GM19238 (cell line): ENCODE data around the gene SLCO2B1.
"Not testable (repeated sequence)": the region's sequence is repeated elsewhere in the genome, so short reads cannot be mapped to it uniquely, and the experiment has no call there.

ENCODE experiments used
- DNase-seq: peaks from one replicate; pipeline ENCODE4 v3.0.0; 2011; ENCODE audit warnings: low spot score; ENCODE audit not compliant: insufficient read length

SLCO2B1 gene, protein sequence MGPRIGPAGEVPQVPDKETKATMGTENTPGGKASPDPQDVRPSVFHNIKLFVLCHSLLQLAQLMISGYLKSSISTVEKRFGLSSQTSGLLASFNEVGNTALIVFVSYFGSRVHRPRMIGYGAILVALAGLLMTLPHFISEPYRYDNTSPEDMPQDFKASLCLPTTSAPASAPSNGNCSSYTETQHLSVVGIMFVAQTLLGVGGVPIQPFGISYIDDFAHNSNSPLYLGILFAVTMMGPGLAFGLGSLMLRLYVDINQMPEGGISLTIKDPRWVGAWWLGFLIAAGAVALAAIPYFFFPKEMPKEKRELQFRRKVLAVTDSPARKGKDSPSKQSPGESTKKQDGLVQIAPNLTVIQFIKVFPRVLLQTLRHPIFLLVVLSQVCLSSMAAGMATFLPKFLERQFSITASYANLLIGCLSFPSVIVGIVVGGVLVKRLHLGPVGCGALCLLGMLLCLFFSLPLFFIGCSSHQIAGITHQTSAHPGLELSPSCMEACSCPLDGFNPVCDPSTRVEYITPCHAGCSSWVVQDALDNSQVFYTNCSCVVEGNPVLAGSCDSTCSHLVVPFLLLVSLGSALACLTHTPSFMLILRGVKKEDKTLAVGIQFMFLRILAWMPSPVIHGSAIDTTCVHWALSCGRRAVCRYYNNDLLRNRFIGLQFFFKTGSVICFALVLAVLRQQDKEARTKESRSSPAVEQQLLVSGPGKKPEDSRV

DNA sequence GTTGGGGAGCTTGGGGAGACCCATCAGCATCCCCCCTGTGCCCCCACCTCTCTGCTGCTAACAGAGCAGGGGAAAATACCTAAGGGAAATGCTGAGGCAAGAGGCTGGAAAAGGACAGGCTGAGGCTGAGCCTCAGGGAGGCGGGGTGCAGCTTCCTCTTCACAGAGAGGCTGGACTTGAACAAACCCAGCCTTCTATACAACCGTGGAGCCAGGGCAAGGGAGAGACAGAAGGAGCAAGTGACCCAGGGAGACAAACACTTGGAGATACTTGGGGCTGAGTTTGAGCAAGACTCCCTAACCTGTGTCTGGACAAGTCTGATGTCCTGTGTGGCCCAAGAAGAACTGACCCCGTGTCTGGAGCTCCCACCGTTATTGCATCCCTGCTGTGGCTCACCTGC is at the start of gene SLCO2B1:
SLCO2B1 (plus strand) TSS at position 229 of the 400 bp plus-strand sequence. CDS start 275 bp downstream, outside the sequence.
- DNase-seq: no peak

DNA sequence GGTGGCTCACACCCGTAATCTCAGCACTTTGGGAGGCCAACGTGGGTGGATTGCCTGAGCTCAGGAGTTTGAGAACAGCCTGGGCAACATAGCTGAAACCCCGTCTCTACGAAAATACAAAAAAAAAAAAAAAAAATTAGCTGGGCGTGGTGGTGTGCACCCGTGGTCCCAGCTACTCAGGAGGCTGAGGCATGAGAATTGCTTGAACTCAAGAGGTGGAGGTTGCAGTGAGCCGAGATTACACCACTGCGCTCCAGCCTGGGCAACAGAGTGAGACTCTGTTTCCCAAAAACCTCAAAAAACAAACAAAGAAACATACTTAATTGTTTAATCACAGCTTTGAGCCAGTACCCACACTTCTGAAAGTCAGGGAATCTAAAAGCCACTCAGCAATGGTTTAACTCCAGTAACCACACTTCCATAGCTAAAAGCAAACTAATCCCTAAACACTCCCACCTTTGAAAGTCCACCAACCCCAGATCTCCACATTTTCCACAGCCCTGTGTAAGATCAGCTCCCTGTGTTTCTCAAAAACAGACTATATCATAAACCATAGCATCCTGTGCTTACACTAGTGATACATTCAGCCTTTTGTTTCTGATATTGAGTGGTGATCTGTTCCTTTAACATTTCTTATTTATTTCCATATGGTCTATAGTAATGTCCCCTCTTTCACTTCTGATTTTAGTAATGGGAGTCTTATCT is 49.3 kb upstream of the SLCO2B1 start:
- DNase-seq: no peak

DNA sequence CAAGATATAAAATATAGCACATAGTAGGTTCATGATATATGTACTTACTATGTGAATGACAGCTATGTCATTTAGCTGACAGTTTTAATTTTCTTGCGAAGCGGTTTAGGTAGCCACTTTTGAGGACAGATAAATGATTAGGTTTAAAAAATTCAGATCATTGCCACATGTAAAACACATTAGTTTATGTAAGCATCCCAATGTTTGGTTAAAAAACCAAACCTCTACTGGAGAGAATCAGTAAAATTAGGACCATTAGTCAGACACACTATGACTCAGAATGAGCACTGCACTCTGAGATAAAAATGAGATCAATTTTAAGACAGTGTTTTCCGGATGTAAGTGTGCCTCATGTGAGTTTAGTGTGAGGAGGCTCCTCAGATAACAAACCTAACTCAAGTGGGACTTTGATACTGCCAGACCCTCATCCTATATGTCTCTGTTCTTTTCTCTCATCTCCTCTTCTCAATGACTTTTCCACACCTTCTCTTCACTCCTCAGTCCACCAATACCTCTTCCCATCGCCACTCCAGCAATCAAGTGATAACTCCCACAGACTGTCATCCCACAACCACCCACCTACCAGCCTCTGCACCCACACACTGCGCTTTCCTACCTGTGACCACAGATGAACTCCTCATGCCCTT is 47.4 kb upstream of the SLCO2B1 start:
- no peak for DNase-seq

DNA sequence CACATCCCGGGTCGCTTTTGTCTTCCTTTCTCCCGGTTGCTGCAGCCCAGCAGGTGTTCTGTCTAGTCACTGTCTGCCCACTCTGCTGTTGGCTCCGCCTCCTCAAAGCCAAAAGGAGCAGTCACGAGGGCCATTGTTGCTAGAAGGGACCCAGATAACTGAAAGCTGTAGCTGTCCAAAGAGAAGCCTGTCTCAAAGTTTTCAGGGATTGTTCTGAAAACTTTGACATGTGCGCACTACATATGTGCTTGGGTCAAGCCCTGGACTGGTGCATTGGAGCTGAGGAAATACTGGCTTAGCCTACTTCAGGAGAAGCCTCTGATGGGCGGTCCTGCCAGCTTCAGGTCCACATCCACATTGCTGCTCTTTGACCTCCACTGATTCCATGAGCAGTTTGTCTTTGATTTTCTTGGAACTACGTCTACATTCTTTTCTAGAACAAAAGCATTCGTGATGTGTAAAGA is 45.4 kb upstream of the SLCO2B1 start:
- DNase-seq: no peak

DNA sequence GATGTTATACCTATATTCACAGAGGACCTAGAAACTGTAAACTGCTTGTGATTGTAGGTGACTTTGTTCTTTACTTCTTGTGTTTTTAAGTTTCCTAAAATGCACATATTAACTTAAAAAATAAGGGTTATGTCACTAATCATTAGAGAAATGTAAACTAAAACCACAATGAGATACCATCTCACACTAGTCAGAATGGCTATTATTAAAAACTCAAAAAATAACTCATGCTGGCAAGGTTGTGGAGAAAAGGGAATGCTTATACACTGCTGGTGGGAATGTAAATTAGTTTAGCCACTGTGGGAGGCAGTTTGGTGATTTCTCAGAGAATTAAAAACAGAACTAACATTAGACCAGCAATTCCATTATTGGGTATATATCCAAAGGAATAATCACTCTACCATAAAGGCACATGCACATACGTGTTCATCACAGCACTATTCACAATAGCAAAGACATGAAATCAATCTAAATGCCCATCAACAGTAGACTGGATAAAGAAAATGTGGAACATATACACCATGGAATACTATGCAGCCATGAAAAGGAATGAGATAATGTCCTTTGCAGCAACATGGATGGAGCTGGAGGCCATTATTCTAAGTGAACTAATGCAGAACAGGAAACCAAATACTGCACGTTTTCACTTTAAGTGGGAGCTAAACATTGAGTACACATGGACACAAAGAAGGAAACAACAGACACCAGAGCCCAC is 44.8 kb upstream of the SLCO2B1 start:
- not testable (repeated sequence) for DNase-seq

DNA sequence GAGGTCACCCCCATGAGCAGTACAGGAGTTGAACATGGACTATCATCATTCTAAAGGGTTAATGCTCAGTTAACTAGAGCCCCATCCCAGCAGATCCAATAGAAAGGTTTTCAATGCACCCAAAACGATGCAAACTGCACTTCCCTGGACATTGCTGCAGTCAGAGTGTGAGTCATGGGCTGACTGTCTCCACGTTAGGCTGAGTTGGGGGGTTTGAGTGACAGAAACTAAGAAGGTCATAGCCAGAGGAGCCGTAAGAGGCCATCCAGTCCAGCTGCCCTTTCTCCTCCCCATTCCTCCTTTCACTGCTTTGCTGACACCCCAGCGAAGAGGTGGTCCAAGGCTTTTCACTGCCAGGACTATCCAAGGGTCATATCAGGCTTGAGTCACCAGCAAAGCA is 43.7 kb upstream of the SLCO2B1 start:
- DNase-seq: no peak

DNA sequence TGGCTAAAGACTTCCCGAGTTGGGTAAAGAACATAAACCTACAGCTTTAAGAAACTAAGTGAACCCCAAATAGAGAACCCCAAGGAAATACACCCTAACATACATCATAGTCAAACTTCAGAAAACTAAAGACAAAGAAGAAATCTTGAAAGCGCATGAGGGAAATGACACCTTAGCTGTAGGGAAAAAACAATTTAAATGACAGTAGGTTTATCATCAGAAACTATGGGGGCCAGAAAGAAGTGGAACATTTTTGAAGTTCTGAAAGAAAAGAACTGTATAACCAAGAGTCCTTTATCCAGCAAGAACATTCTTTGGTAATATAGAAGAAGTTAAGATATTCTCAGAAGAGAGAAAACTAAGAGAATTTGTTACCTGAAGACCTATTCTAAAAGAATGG is 38.7 kb upstream of the SLCO2B1 start:
- no peak for DNase-seq

DNA sequence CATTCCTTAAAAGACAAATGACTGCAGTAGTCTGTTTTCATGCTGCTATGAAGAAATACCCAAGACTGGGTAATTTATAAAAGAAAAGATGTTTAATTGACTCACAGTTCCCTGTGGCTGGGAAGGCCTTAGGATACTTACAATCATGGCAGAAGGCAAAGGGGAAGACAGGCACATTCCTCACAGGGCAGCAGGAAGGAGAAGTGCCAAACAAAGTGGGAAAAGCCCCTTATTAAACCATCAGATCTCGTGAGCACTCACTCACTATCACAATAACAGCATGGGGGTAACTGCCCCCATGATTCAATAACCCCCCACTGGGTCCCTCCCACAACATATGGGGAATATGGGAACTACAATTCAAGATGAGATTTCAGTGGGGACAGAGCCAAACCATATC is 37.9 kb upstream of the SLCO2B1 start:
- no peak for DNase-seq

DNA sequence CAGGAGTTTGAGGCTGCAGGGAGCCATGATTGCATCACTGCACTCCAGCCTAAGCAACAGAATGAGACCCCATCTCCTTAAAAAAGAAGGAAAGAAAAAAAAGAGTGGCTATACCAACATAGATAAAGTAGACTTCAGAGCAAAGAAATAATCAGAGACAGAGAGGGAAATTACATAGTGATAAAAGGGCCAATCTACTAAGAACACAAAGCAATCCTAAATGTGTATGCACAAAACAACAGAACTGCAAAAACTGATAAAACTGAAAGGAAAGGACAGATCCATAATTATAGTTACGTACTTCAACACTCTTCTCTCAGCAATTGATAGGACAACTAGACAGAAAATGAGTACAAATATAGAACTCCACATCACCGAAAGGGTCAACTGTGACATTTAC is 36.4 kb upstream of the SLCO2B1 start:
- DNase-seq: no peak

DNA sequence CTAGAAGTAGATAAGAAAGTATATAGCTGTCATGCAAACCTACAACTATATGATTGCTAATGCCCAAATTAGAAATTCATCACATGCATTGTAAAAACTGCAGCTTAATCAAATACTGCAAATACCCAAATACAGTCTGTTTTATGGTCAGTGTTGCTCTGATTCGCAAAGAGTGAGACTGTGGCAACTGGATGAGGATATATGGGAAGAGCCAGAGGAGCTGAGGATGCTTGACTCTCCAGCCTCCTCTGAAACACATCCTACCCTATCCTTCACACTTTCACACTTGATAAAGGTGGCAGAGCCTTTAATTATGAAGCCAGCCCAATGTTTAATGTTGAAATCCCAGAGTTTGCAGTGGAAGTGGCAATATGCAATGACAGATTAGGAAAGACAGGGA is 32.3 kb upstream of the SLCO2B1 start:
- DNase-seq: no peak

DNA sequence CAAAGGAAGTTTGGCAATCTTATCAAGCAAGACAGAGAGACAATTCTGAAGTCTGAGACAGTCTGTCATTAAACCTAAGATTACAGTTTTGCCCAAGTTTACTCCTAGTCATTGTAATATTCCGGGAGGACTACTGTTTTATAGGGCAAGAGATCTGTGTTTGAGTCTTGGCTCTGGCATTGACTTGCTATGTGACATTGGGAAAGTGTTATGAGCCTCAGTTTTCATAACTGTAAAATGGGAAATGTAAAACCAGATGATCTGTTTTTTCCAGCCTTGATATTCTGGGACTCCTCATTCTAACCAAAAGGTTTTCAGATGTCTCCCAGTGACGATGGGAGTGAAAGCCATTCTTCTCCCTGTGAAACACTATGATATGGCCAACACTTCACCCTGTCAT is 24.3 kb upstream of the SLCO2B1 start:
- DNase-seq: no peak

DNA sequence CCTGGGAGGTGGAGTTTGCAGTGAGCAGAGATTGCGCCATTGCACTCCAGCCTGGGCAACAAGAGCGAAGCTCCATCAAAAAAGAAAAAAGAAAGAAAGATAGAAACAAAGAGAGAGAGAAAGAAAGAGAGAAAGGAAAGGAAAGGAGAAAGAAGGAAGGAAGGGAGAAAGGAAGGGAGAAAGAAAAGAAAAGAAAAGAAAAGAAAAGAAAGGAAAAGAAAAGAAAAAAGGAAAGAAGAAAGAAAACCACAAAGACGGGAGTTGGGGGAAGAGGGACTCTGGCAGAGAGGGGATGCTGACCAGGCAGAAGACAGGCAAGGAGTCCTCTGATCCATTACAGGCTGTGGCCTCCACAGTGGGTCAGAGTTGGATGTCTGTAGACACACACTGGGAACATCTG is 18.8 kb upstream of the SLCO2B1 start:
- DNase-seq: no peak

DNA sequence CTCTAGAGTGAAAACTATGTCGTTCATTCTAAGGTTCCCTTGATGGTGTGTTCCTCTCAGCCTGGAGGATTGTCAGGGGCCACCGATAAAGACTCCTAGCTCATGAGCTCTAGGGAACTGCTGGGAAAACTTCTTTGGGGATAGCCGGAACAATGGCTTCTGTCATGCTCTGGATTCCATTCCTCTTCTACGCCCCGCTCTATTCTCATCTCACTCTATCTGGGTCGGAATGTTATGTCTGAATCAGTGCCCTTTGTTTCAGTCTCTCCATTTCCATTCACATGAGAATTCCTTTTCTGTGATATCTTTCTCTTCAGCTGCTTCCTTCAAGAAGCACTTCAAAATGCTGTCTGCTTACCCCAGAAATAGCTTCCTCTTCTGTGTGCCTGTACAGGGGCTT is 16.9 kb upstream of the SLCO2B1 start:
- DNase-seq: no peak

DNA sequence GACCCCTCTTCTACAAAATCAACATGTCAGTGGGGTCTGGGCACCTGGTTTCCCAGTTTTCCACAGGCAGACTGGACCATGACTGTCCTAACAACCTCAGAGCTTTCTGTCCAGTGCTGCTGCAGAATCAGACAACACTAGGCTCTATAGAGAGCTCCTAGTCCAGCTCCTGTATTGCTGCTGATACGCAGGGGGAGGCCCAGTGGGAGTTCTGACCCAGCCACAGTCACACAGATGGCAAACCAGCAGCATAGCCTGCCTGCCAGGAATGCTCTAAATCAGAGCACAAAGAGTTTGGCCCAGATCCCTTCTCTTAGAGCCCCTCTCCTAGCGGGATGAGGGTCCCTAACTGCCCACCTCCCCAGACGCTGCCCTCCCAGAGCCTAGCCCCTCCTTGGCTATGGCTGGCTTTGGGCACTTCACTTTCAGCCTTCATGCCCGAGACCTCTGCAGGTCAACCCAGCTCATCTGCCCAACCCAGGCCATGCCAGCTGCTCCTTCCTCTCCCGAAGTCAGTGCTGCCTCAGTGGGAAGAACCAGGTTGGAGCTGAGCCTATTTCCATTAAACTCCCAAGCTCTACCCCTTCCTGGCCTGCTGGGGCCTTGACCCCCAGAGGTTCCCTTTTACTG is 15.8 kb upstream of the SLCO2B1 start:
- no peak for DNase-seq

DNA sequence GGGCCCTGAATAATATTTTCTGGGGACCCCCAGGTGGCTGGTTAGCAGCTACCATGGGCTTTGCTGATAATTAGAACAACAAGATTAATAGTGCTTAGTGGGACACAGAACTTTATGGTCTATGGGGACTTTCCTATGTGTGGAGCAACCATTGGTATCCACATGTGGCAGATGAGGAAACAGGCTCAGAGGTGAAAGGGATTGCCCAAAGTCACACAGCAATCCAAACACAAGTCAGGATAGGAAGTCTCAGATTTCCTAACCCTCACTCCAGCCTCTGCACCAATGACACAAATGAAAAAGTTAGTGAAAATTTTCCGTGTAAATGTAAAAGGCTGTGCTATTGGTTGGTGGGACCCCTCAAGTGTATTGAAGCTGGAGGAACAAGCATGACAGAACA is 15.3 kb upstream of the SLCO2B1 start:
- no peak for DNase-seq

DNA sequence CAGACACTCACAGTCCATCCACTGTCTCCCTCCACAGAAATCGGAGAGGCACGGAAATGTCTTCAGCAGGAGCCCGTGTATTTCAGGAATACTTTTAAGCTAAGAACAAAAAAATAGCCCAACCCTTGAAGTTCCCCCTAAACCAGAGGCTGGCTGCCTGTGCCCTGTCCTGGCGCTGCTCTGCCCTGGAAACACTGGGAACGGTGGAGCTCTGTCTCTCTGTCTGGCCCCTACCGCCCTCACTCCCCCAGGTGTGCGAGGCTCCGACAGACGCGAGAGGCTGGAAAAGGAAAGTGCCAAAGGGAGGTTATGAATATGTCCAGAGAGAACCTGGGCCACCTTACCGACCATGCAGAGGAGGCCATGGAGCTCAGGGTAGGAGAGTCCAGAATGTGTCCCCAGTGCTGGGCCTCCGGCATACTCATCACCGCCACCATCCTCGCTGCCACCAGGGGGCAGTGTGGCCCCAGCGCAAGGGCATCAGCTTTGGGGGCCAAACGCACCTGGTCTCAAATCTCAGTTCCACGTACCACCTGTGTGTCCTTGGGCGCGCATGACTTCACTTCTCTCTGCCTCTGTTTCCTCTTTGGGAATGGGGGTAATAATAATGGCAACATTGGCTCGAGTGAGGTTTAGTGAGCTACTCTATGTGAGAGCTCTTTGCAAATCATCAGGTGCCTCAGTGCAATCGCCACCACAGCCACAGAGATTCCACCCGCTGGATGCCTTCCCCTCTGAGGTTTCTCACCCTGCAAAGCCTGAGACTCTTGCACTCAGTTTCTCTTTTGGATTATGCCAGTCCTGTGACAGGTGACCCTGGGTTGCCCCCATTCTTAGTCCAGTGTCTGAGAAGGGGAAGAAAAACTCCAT is 10.4 kb upstream of the SLCO2B1 start:
- peak; percentile 67 for DNase-seq

DNA sequence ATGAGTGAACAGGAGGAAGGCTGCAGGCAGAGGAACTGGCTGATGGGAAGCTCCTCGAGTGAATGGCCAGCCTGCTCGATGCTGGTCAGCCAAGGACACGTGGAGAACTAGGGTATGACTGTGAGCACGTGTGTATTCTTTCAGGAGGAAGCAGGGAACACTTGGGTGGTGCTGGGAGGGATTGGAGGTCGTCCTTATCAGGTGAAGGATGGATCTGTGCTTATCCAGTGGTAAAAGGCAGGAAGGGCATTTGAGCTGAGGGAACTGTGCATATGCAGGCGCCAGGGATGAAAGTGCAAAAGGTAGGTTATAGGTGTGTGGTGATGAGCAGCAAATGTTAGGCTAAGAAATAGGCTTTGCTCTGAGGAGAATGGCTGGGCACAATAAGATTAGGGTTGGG is 9.7 kb upstream of the SLCO2B1 start:
- no peak for DNase-seq

DNA sequence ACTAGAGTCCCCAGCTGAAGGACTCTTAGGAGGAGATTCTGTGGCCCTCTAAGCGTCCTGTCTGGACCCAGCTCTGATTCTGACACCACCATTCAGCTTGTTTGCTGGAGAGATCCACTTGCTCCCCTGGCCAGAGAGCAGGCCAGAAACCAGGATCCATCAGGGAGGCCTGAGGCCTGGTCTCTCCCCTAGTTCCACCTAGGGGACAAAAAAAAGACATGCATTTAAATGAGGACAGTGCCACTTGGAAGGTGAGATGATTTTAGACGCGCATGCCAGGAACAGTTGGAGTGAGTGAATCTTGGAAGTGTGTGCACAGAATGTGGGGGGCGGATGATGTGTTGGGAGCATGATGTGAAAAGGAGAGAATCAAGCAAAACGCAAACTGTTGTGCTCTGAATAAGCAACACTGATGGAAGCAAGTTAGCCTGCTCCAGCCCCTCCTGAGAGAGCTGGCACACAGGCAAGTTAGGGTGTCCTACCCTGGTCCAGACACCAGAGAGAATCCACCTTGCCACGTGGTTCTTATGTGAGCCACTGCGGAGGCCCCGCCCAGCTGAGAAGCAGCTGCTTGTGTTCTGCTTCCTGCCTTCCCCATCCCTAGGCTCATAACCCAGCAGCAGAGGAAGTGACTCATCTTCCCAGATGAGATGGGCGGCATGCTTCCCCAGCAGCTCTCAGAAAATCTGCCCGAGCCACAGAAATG is 8.0 kb upstream of the SLCO2B1 start:
- peak; percentile 65 for DNase-seq

DNA sequence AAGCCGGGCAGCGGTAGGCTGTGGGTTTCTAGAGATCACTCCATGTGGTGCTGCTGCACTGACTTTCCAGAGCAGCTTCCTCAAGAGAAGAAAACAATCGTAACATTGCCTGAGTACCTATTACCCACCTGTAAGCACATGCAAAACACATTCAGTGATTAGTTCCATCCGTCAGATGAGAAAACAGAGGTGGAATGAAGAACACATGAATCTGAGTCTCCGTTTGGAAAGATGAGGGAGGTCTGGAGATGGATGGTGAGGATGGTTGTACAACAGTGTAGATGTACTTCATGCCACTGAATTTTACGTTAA is 7.5 kb upstream of the SLCO2B1 start:
- DNase-seq: no peak
